Measurements from ENCODE around the gene UNC13C. TPM values are rescaled to one million over a fixed set of nuclear protein-coding genes. Genes with fewer than 3 reads are reported as not detected.
"Not testable (repeated sequence)": the region's sequence is repeated elsewhere in the genome, so short reads cannot be mapped to it uniquely, and the experiment has no call there.

Gene UNC13C
- 0.27 TPM for polyA plus RNA-seq (2013, experiment 1 of 2)
- 0.38 TPM for polyA plus RNA-seq (2013, experiment 2 of 2)

- WGBS (ENCODE audit: extremely low coverage, insufficient coverage, low lambda C conversion rate) = no CpG with 5 or more reads among the region's 30 CpGs
- H3K4ac ChIP-seq (ENCODE audit: low read depth, low read length) = no peak within 1 kb of the TSS
- no peaks in the 10 kb centered on the region for H3K27me3 ChIP-seq (ENCODE audit: insufficient read depth, low read length, poor library complexity)
- H2BK120ac ChIP-seq (ENCODE audit: low read depth, low read length) = no peak within 1 kb of the TSS
- H3K56ac ChIP-seq (ENCODE audit: low read length) = peak within 1 kb of the TSS; percentile 78
- H3K4me2 ChIP-seq (ENCODE audit: low read length) = peak within 1 kb of the TSS; percentile 93
- H3K4me1 ChIP-seq (ENCODE audit: control insufficient read depth, low read depth, low read length) = no peaks in the 10 kb centered on the region
- peak within 1 kb of the TSS; percentile 61 for H3K9ac ChIP-seq (ENCODE audit: low read length)
- no peak within 1 kb of the TSS for H4K5ac ChIP-seq (ENCODE audit: low read length)
- H2AK5ac ChIP-seq (ENCODE audit: low read length) = no peak within 1 kb of the TSS
- H3K18ac ChIP-seq (ENCODE audit: low read length) = no peak within 1 kb of the TSS
- peak; percentile 73 for DNase-seq
- H4K8ac ChIP-seq (ENCODE audit: low read depth, low read length) = no peak within 1 kb of the TSS
- no peaks in the 10 kb centered on the region for H3K79me1 ChIP-seq (ENCODE audit: low read length)
- no peak within 1 kb of the TSS for H3K27ac ChIP-seq (ENCODE audit: low read depth, low read length)
- H3K36me3 ChIP-seq (ENCODE audit: control insufficient read depth, insufficient read depth, low read length) = no peaks in the 10 kb centered on the region
- H3K4me3 ChIP-seq (ENCODE audit: low read length) = peak within 1 kb of the TSS; percentile 8
- H3K23ac ChIP-seq (ENCODE audit: low read length) = no peak within 1 kb of the TSS
- H2BK5ac ChIP-seq (ENCODE audit: low read length) = no peak within 1 kb of the TSS
- no peaks in the 10 kb centered on the region for H3K79me2 ChIP-seq (ENCODE audit: control insufficient read depth, insufficient read depth, low read length)
- H2BK15ac ChIP-seq (replicated peaks; ENCODE audit: low read depth) = no peak within 1 kb of the TSS
These were observed at the start of gene UNC13C for GRCh38 chr15:53978253-53978906. UNC13C (plus strand) TSS chr15:53978441; CDS start chr15:54012904, 34,463 bp downstream.

GRCh38 chr15:53936137-53936536, 42.1 kb upstream of the UNC13C start:
- Histone ChIP-seq H3K79me2 (ENCODE audit: control insufficient read depth, insufficient read depth, low read length) (no peaks in the 10 kb centered on the region), H3K27ac (ENCODE audit: low read depth, low read length) (no peak overlapping the region), H2BK15ac (replicated peaks; ENCODE audit: low read depth) (no peak overlapping the region), H3K4me3 (ENCODE audit: low read length) (no peak overlapping the region), H4K5ac (ENCODE audit: low read length) (no peak overlapping the region), H3K4me2 (ENCODE audit: low read length) (no peak overlapping the region), H3K4ac (ENCODE audit: low read depth, low read length) (no peak overlapping the region), H2BK5ac (ENCODE audit: low read length) (no peak overlapping the region), H3K23ac (ENCODE audit: low read length) (no peak overlapping the region), H3K36me3 (ENCODE audit: control insufficient read depth, insufficient read depth, low read length) (no peaks in the 10 kb centered on the region), H3K9ac (ENCODE audit: low read length) (no peak overlapping the region), H3K18ac (ENCODE audit: low read length) (no peak overlapping the region), H2BK120ac (ENCODE audit: low read depth, low read length) (no peak overlapping the region), H3K79me1 (ENCODE audit: low read length) (no peaks in the 10 kb centered on the region), H3K27me3 (ENCODE audit: insufficient read depth, low read length, poor library complexity) (no peaks in the 10 kb centered on the region), H3K56ac (ENCODE audit: low read length) (no peak overlapping the region), H4K8ac (ENCODE audit: low read depth, low read length) (no peak overlapping the region), H3K4me1 (ENCODE audit: control insufficient read depth, low read depth, low read length) (no peaks in the 10 kb centered on the region), H2AK5ac (ENCODE audit: low read length) (no peak overlapping the region)
- DNase-seq = no peak

- H3K56ac ChIP-seq (ENCODE audit: low read length); H3K79me1 ChIP-seq (ENCODE audit: low read length); H4K8ac ChIP-seq (ENCODE audit: low read depth, low read length); H2BK15ac ChIP-seq (replicated peaks; ENCODE audit: low read depth); H2BK5ac ChIP-seq (ENCODE audit: low read length); H3K4me3 ChIP-seq (ENCODE audit: low read length); H4K5ac ChIP-seq (ENCODE audit: low read length); H3K18ac ChIP-seq (ENCODE audit: low read length); H3K4me1 ChIP-seq (ENCODE audit: control insufficient read depth, low read depth, low read length); H3K27ac ChIP-seq (ENCODE audit: low read depth, low read length); H3K23ac ChIP-seq (ENCODE audit: low read length); H2AK5ac ChIP-seq (ENCODE audit: low read length); H3K79me2 ChIP-seq (ENCODE audit: control insufficient read depth, insufficient read depth, low read length); DNase-seq; H3K27me3 ChIP-seq (ENCODE audit: insufficient read depth, low read length, poor library complexity); H3K36me3 ChIP-seq (ENCODE audit: control insufficient read depth, insufficient read depth, low read length); H3K9ac ChIP-seq (ENCODE audit: low read length); H3K4me2 ChIP-seq (ENCODE audit: low read length); H2BK120ac ChIP-seq (ENCODE audit: low read depth, low read length); H3K4ac ChIP-seq (ENCODE audit: low read depth, low read length): not testable (repeated sequence)
- no CpG with 5 or more reads among the region's 2 CpGs for WGBS (ENCODE audit: extremely low coverage, insufficient coverage, low lambda C conversion rate)
These were observed 40.6 kb upstream of the UNC13C start for GRCh38 chr15:53937632-53938031.

GRCh38 chr15:53950572-53950971, 27.7 kb upstream of the UNC13C start:
- Histone ChIP-seq H3K56ac (ENCODE audit: low read length) (no peak overlapping the region), H2BK15ac (replicated peaks; ENCODE audit: low read depth) (no peak overlapping the region), H3K36me3 (ENCODE audit: control insufficient read depth, insufficient read depth, low read length) (no peaks in the 10 kb centered on the region), H3K18ac (ENCODE audit: low read length) (no peak overlapping the region), H2AK5ac (ENCODE audit: low read length) (no peak overlapping the region), H3K27ac (ENCODE audit: low read depth, low read length) (no peak overlapping the region), H2BK120ac (ENCODE audit: low read depth, low read length) (no peak overlapping the region), H3K79me2 (ENCODE audit: control insufficient read depth, insufficient read depth, low read length) (no peaks in the 10 kb centered on the region), H3K27me3 (ENCODE audit: insufficient read depth, low read length, poor library complexity) (no peaks in the 10 kb centered on the region), H3K9ac (ENCODE audit: low read length) (no peak overlapping the region), H2BK5ac (ENCODE audit: low read length) (no peak overlapping the region), H3K4me2 (ENCODE audit: low read length) (no peak overlapping the region), H4K5ac (ENCODE audit: low read length) (no peak overlapping the region), H4K8ac (ENCODE audit: low read depth, low read length) (no peak overlapping the region), H3K4me1 (ENCODE audit: control insufficient read depth, low read depth, low read length) (peaks cover 2% of the 10 kb centered on the region), H3K79me1 (ENCODE audit: low read length) (no peaks in the 10 kb centered on the region), H3K4ac (ENCODE audit: low read depth, low read length) (no peak overlapping the region), H3K23ac (ENCODE audit: low read length) (no peak overlapping the region), H3K4me3 (ENCODE audit: low read length) (no peak overlapping the region)
- no peak for DNase-seq
- WGBS (ENCODE audit: extremely low coverage, insufficient coverage, low lambda C conversion rate) = no CpG with 5 or more reads among the region's 3 CpGs

- Histone ChIP-seq H3K79me2 (ENCODE audit: control insufficient read depth, insufficient read depth, low read length) (no peaks in the 10 kb centered on the region), H3K4me1 (ENCODE audit: control insufficient read depth, low read depth, low read length) (peaks cover 2% of the 10 kb centered on the region), H3K36me3 (ENCODE audit: control insufficient read depth, insufficient read depth, low read length) (no peaks in the 10 kb centered on the region), H3K4ac (ENCODE audit: low read depth, low read length) (no peak overlapping the region), H3K18ac (ENCODE audit: low read length) (no peak overlapping the region), H4K8ac (ENCODE audit: low read depth, low read length) (no peak overlapping the region), H3K9ac (ENCODE audit: low read length) (no peak overlapping the region), H2BK15ac (replicated peaks; ENCODE audit: low read depth) (no peak overlapping the region), H3K27me3 (ENCODE audit: insufficient read depth, low read length, poor library complexity) (no peaks in the 10 kb centered on the region), H3K4me2 (ENCODE audit: low read length) (no peak overlapping the region), H2AK5ac (ENCODE audit: low read length) (no peak overlapping the region), H3K56ac (ENCODE audit: low read length) (no peak overlapping the region), H3K79me1 (ENCODE audit: low read length) (no peaks in the 10 kb centered on the region), H3K27ac (ENCODE audit: low read depth, low read length) (no peak overlapping the region), H4K5ac (ENCODE audit: low read length) (no peak overlapping the region), H3K4me3 (ENCODE audit: low read length) (no peak overlapping the region), H2BK120ac (ENCODE audit: low read depth, low read length) (no peak overlapping the region), H3K23ac (ENCODE audit: low read length) (no peak overlapping the region), H2BK5ac (ENCODE audit: low read length) (no peak overlapping the region)
- no peak for DNase-seq
These were observed 22.8 kb upstream of the UNC13C start for GRCh38 chr15:53955396-53955795.
